GM19238 (cell line): Measurements from ENCODE around the gene GATA2.

ENCODE experiments used
- DNase-seq: peaks from one replicate; pipeline ENCODE4 v3.0.0; 2011; ENCODE audit warnings: low spot score; ENCODE audit not compliant: insufficient read length

GATA2 gene

GRCh38 chr3:128502712-128503111, 9.7 kb upstream of the GATA2 start:
- no peak for DNase-seq

GRCh38 chr3:128501431-128501830, 8.4 kb upstream of the GATA2 start:
- DNase-seq: no peak

GRCh38 chr3:128500556-128500955, 7.6 kb upstream of the GATA2 start:
- no peak for DNase-seq

- DNase-seq: no peak
These were observed 6.8 kb upstream of the GATA2 start for GRCh38 chr3:128499724-128500275.

GRCh38 chr3:128498901-128499530, 6.0 kb upstream of the GATA2 start:
- DNase-seq: no peak

GRCh38 chr3:128498127-128498626, 5.2 kb upstream of the GATA2 start:
- no peak for DNase-seq

GRCh38 chr3:128497305-128498126, 4.5 kb upstream of the GATA2 start:
- peak; percentile 64 for DNase-seq

- no peak for DNase-seq
These were observed 3.8 kb upstream of the GATA2 start for GRCh38 chr3:128496602-128497304.

- DNase-seq: no peak
These were observed 3.1 kb upstream of the GATA2 start for GRCh38 chr3:128496019-128496601.

GRCh38 chr3:128495435-128495970, 2.5 kb upstream of the GATA2 start:
- DNase-seq: no peak

- no peak for DNase-seq
These were observed 1.3 kb upstream of the GATA2 start for GRCh38 chr3:128494367-128494650.

- DNase-seq: no peak
These were observed 767 bp upstream of the GATA2 start for GRCh38 chr3:128493570-128494366.

GRCh38 chr3:128491941-128492670, 895 bp downstream of the GATA2 start:
- DNase-seq: no peak

GRCh38 chr3:128491691-128491940, 1.4 kb downstream of the GATA2 start:
- DNase-seq: no peak

GRCh38 chr3:128490915-128491690, 1.9 kb downstream of the GATA2 start:
- no peak for DNase-seq

GRCh38 chr3:128490650-128490914, 2.4 kb downstream of the GATA2 start:
- DNase-seq: no peak

GRCh38 chr3:128489927-128490649, 2.9 kb downstream of the GATA2 start:
- no peak for DNase-seq

- DNase-seq: no peak
These were observed 3.4 kb downstream of the GATA2 start for GRCh38 chr3:128489674-128489926.

GRCh38 chr3:128488991-128489673, 3.9 kb downstream of the GATA2 start:
- DNase-seq: no peak
